NCI-H526 treated with DMSO at 0.1 percent for 48 hours (cell line): ENCODE results near the gene SORT1.
"Not testable (repeated sequence)": the region's sequence is repeated elsewhere in the genome, so short reads cannot be mapped to it uniquely, and the experiment has no call there.

ENCODE experiments used
- DNase-seq: peaks from one replicate; lab custom pipeline; 2025; lab: John Stamatoyannopoulos, UW

SORT1 gene

GRCh38 chr1:109341944-109342930 is 55.5 kb downstream of the SORT1 start:
- DNase-seq, result no peak

GRCh38 chr1:109338608-109339007 is 59.1 kb downstream of the SORT1 start:
- no peak for DNase-seq

GRCh38 chr1:109338091-109338490 is 59.6 kb downstream of the SORT1 start:
- no peak for DNase-seq

- no peak for DNase-seq
Observed at GRCh38 chr1:109335091-109335490, 62.6 kb downstream of the SORT1 start.

GRCh38 chr1:109331113-109331512 is 66.6 kb downstream of the SORT1 start:
- DNase-seq, result no peak

GRCh38 chr1:109327285-109327684 is 70.4 kb downstream of the SORT1 start:
- no peak for DNase-seq

- no peak for DNase-seq
Observed at GRCh38 chr1:109322974-109323373, 74.7 kb downstream of the SORT1 start.

DNA sequence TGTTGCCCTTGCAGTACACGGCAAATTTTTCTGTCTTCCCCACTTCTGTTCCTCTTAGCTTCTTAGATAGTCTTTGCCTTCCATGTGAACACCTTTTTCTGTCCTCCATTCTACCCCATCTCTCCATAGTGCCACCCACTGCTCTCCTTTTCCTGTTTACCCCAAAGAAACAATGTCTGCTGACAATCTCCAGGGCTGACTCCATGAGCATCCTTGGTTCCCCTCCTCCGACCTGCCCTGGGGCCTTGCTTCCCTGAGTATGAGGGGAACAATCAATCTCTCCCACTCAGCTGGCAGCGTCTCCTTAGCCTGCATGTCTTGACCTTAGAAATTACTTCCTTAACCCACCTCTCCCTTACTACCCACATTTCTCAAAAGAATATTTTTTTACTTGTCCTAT is 78.6 kb downstream of the SORT1 start:
- DNase-seq, result no peak

DNA sequence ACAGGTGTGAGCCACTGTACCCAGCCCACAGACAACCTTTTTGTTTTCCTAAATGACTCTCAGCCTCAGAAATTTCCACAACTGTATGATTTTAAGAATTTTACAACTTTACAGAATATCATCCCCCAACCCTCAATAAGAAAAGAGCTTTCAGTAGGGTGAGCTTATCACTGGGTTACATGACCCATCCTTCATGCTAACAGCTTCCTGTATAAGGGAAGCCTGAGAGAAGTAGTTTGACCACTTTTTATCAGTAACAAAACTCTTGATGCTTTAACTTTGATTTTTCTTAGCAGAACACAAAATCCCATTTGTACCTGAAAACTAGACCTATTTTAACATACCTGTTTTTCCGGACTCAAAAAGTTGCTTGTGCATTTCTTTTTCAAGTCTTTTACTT is 81.2 kb downstream of the SORT1 start:
- no peak for DNase-seq

DNA sequence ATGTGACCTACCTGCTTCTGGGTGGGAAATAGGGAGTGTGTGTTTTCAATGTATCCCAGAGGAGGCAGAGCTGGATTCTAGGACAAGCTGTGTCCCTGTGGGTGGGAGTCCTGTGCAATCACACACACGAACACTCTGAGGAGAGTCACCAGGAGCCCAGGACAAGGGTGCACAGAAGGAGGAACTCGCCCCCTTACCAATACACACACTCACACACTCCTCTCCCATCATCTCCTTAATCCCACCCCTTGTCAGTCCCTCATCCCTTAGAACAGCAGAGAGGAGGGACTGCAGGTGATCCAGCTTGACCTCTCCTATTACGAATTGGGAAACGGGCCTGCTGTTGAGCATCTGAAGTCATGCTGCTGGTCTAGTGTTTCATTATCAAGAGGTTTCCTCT is 82.4 kb downstream of the SORT1 start:
- DNase-seq, result no peak

DNA sequence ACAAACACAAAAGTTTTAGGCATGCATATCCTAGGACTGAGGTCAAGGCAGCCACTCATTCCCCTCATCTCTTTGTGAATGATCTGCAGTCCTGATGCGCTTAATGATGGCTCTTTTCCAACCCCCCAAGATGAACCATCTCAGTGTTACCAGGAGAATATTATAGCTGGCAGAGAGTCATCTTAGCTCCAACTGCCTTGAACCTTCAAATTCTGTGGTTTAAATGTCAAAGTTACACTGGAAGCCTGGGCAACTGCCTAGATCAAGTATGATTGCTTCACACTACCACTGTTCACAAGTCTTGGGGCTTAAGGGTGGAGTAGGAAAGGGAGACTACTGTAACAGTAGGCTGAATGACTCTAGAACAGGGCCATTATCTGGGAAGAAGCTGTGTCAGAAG is 82.9 kb downstream of the SORT1 start:
- no peak for DNase-seq

DNA sequence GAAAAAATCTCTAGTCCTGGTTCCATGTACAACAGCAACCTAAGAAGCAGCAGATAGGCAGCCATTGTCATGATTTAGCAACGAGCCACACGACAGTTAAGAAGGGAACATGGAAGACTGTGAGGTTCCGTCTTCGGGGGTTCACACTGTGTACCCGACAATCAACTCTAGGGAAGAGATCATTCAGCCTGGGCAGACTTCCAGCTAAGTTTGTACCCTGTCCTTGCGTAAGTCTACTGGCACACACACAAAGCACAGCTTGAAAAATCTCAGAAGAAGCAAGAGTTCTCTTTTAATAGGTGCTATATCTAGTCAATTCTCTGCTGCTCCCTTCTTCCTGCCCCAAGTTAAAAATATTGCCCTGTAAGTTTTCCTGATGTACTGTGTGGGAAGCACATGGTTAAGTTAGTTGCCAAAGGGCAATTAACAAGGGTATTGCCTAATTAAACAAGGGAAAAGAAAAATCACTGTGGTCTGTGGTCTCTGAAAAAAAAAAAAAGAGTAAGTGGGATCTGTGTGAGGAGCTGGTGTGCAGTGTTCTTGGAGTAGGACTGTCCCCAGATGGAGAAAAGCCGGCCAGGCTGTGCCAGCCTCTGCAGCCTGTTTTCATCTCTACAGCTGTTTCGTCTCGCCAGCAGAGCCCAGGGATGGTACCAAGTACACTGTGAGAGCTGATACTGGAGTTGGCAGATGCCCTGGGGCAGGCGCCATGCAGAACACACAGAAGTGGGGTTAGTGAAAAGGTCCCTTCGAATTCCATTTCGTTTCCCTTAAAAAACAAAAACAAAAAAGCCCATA is 84.5 kb downstream of the SORT1 start:
- DNase-seq, result no peak

DNA sequence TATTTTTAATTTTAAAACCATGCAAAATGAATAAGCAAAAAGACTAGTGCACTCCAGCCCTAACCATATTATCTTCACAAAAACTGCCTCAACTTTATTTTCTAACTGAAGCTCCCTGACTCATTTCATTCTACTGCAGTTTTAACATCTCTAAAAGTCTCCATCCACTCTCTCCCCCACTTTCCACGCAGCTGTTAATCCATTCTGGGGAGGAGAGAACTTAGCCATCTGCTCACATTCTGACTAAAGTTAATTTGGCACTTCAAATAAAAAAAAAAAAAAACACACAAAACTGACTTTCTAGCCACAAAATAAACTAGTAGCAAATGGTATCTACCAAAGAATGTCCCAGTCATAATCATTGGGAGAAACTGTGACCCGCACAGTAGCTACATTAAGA is 85.5 kb downstream of the SORT1 start:
- no peak for DNase-seq

DNA sequence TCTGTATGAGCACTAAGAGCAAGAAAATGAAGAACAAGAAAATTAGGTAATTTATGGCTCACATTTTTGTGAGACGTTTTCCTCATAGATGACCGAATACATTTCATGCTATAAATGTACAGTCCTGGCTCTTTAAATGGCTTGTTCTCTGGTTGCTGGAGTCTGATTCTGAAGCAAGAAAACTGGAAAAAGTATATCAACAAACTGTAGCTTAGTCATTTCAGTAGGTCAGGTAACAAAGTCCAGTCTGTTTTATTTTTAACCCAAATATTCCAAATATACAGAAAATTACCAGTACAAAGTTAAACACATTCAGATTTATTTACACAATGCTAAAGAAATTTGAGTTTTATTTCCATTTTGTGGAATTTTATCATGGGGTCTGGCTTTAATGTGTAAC is 88.4 kb downstream of the SORT1 start:
- no peak for DNase-seq

DNA sequence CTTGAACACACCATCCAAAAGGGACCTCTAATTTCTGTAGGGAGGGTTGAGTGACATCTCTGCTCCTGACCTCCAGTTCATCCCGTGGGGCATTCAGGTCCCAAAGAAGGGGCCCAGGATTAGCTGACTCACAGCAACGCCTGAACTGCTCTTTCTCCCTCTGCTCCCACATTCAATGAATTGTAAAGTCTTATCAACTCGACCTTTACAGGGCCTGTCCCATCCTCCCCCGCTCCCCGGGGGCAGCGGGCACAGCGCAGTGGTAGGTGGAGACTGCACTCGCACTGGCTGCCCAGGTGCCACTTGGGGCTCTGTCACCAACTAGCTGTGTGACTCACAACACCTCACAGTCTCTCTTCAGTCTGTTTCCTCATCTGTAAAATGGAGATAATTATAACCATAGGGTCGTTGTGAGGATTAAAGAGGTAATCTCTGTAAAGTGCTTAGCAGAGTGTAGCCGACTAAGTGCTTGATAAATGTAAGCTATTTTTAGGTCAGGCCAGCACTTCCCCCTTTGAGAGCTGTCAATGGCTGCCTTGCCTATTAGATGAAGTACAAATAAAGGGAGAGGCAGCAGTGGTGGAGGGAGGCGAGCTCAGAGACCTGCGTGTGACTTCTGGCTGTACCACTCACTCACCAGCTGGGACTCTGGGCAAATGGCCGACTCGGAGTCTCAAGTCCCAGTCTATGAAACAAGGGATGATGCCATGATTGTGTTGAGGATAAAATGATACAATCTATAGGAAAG is 90.3 kb downstream of the SORT1 start:
- DNase-seq, result no peak

DNA sequence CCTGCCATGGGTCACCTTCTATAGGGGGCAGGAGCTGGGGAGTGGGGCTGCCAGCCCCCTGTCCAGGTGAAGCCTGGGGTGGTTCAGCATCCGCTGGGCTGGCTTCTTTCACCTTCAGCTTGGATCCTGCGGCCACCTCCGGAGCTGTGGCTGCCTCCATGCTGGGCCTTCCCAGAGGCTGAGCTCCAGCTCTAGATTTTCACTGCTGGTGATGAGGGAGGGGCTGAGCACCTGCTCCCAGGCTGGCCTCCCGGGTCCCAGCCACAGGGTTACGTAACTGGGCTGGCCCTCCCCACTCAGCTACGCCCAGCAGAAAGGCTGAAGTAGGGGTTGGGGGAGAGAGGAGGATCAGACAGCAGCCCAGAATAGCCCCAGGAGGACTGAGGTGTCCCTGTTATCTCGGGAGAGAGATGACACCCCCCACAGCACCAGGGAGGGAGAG is 90.9 kb downstream of the SORT1 start, which contains the start of gene MYBPHL:
TSS of gene MYBPHL (minus strand) at position 180 of the 442 bp plus-strand sequence. CDS start at position 160, 20 bp downstream.
- DNase-seq, result no peak

- DNase-seq, result not testable (repeated sequence)
Observed at GRCh38 chr1:109305991-109306390, 91.7 kb downstream of the SORT1 start.

- no peak for DNase-seq
Observed at GRCh38 chr1:109304226-109304920, 93.3 kb downstream of the SORT1 start.

- DNase-seq, result no peak
Observed at GRCh38 chr1:109301874-109302273, 95.8 kb downstream of the SORT1 start.

GRCh38 chr1:109300650-109301151 is 97.0 kb downstream of the SORT1 start:
- no peak for DNase-seq
